Erythroblast (primary cell): ENCODE measurements around the gene UEVLD.

Source experiments
- DNase-seq, 2 experiments: peaks; one replicate each; lab custom pipeline; 2025; lab: John Stamatoyannopoulos, UW
- GATA1 ChIP-seq: IDR thresholded peaks from 2 replicates; pipeline ENCODE4 v1.6.1; 2011; ENCODE audit warnings: low read depth, mild to moderate bottlenecking, control low read depth, low read length, moderate library complexity
- POLR2A ChIP-seq: IDR thresholded peaks from 2 replicates; pipeline ENCODE4 v1.6.1; 2011; ENCODE audit warnings: mild to moderate bottlenecking, low read length

The UEVLD gene

DNA sequence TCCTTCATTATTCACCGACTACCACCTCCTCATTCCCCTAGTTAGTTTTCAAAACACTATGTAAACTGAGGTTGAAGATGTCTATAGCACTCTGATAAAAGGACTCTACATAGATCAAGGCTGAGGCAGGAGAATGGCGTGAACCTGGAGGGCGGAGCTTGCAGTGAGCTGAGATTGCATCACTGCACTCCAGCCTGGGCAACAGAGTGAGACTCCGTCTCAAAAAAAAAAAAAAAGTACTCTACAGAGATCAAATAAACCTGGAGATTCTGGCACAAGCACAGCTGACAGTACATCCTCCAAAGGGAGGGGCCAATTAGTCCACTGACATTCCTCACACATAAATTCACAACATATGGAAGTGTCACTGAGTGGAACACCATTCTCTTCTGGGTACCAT lies 92.8 kb downstream of the UEVLD start:
- TF ChIP-seq GATA1 (no peak), POLR2A (no peak)
- no peak for DNase-seq

DNA sequence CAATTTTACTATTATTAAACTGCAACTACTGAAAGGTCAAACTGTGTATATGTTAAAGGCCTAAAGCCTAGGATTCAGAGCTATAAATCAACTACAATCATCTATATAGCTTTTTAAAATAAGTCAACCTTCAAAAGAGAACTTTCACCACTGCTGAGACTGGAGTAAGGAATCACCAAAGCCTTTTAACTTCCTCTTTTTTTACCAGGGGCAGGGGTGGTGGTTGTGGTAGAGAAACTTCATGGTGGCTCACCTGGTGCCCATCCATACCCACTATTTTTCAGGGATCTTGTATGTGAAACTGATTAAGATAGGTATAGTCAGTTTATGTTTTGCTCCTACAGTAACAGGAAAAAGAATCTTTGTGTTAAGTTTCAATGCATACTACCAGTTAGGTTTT lies 93.3 kb downstream of the UEVLD start:
- no peak for DNase-seq
- TF ChIP-seq GATA1 (no peak), POLR2A (no peak)

DNA sequence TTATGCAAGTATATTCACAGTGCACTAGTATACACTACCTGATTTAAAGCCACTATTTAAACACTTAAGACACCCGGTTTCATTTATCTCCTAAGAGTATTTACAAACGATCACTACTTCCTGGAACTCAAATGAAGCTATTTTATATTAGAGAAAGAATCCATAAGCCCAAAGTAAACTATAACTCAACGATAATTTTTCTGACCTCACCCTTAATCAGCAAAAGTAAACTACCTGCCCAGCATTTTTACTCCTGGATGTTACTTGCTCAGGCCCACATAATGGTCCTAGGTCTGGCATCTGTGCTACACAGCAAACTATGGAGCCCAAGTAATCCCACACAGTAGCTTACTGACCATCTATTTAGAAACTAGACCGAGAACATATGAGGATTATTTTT lies 95.2 kb downstream of the UEVLD start:
- no peak for TF ChIP-seq POLR2A
- TF ChIP-seq GATA1: no peak
- DNase-seq: no peak

DNA sequence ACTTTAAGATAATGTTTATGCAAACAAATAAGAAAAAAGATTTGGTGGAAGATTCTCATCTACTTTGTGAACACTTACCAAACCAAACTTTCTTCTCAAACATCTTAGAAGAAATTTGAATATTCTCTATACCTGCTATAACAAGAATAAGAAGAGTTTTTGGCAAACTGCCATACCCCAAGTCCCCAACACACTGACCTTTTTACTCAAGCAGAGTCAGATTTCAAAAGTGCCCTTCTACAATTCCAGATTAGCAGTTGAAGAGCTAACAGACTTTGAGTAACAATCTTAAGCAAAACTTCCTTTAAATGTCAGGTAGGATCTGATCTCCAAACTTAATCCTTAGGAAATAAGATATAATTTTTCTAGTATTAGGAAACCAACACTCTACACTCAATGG lies 95.6 kb downstream of the UEVLD start:
- TF ChIP-seq POLR2A (no peak), GATA1 (no peak)
- no peak for DNase-seq

DNA sequence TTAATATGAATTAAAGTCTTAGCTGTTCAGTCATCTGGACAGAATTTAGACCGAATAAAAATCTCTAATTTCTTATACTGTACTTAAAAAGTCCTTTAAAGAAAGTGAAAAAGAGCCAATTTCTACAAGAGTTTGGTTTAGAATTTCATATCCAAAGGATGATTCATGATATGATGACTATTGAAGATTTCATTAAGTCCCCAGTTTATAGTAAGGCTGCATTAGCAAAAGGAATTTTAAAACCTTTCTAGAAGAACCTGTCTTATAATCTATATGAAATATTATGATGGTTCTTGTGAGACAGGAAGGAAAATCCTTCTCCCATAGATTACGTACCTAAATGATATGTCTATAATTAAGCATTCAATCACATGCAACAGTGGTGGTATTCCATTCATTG lies 96.6 kb downstream of the UEVLD start:
- no peak for TF ChIP-seq GATA1
- no peak for TF ChIP-seq POLR2A
- no peak for DNase-seq

DNA sequence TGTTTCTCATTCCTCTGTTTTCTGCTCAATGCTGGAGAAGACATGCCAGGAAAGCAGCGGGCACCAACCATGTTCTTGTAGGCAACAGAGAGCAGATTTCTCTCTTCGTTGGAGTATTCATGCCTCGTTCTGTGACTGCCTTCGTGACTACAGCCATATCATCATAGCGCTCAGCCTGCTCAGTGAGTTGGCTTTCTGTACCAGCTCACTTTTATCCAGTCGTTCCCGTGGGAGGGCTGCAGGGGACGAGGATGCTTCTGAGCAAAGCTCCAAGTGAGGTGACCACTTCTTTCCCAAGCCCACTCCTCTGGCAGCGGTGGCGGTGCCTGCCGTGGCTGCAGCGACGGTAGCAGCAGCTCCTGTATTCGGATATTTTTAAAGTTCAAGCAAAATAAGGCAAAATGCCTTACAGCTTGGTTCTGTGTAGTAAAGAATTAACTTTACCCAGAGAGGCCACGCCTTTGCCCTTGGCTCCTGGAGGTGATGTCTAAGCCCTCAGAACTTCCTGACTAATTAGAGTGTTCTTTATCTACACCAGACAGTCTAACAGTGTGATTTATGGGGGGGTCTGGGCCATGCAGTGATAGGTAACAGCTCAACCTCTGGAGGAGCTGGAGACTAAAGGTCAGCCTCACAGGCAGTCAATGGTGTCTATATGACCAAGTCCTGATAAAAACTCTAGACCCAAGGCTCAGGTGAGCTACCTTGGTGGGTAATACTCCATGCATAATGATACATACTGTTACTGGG lies 97.6 kb downstream of the UEVLD start:
- TF ChIP-seq GATA1 (no peak), POLR2A (no peak)
- DNase-seq: no peak

DNA sequence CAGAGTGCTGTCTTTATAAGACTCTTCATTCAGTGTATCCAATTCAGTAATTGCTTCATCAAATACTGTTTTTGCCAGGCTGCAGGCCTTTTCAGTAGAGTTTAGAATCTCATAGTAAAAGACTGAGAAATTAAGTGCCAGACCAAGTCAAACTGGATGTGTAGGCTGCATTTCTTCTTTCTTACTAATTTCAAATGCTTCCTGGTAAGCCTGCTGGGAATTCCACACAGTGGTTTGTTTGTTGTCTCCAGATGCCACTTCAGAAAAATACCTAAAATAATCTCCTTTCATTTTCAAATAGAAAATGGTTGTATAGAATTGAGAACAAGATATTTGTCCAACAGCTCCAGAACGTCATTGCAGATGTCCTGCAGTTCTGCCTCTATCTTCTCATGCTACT lies 98.2 kb downstream of the UEVLD start:
- no peak for DNase-seq
- TF ChIP-seq GATA1: no peak
- no peak for TF ChIP-seq POLR2A

DNA sequence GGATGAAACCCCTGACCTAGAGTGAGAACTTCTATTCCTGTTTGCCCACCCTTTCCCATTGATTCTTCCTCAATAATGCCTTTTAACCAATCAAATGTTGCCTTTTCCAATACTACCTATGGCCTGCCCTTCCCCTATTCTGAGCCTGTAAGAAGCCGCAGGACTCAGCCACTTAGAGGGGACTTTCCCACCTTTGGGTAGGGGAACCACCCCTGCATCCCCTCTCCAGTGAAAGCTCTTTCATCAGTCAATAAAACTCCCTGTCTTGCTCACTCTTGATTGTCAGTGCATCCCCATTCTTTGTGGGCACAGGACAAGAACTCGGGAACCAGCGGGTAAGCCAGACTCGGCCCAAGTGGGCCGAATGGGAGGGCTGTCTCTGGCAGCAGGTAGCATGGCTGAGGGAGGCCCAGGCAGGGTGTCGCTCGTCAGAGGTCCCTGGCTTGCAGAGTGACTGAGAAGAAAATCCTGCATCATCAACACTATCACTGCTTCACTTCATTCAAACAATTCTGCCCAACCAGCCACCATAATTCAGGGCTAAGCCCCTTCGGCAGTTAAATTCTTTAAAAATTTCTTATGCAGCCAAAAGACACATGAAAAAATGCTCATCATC lies 102.5 kb downstream of the UEVLD start:
- no peak for TF ChIP-seq POLR2A
- TF ChIP-seq GATA1: no peak
- no peak for DNase-seq
